GM12873 (cell line): ENCODE measurements around the gene ZNF579.

Source experiments
- TF ChIP-seq, protein P1 (sequence below): IDR thresholded peaks from 2 replicates; pipeline ENCODE4 v1.5.1; 2012; ENCODE audit warnings: low read depth, mild to moderate bottlenecking, moderate library complexity, low read length, control low read depth; ENCODE audit not compliant: insufficient read depth; ENCODE audit errors: missing control alignments

Gene ZNF579

GRCh38 chr19:55615543-55616394 lies 35.1 kb upstream of the ZNF579 start:
- TF ChIP-seq, protein P1, sequence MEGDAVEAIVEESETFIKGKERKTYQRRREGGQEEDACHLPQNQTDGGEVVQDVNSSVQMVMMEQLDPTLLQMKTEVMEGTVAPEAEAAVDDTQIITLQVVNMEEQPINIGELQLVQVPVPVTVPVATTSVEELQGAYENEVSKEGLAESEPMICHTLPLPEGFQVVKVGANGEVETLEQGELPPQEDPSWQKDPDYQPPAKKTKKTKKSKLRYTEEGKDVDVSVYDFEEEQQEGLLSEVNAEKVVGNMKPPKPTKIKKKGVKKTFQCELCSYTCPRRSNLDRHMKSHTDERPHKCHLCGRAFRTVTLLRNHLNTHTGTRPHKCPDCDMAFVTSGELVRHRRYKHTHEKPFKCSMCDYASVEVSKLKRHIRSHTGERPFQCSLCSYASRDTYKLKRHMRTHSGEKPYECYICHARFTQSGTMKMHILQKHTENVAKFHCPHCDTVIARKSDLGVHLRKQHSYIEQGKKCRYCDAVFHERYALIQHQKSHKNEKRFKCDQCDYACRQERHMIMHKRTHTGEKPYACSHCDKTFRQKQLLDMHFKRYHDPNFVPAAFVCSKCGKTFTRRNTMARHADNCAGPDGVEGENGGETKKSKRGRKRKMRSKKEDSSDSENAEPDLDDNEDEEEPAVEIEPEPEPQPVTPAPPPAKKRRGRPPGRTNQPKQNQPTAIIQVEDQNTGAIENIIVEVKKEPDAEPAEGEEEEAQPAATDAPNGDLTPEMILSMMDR, result no peak

DNA sequence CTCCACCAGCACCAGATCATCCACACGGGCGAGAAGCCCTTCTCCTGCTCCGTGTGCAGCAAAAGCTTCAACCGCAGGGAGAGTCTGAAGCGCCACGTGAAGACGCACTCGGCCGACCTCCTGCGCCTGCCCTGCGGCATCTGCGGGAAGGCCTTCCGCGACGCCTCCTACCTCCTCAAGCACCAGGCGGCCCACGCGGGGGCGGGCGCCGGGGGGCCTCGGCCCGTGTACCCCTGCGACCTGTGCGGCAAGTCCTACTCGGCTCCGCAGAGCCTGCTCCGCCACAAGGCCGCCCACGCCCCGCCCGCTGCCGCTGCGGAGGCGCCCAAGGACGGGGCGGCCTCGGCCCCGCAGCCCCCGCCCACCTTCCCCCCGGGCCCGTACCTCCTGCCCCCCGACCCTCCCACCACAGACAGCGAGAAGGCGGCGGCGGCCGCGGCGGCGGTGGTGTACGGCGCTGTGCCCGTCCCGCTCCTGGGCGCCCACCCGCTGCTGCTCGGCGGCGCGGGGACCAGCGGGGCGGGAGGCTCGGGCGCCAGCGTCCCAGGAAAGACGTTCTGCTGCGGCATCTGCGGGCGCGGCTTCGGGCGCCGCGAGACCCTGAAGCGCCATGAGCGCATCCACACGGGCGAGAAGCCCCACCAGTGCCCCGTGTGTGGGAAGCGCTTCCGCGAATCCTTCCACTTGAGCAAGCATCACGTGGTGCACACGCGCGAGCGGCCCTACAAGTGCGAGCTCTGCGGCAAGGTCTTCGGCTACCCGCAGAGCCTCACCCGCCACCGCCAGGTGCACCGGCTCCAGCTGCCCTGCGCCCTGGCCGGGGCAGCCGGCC lies 34.3 kb upstream of the ZNF579 start:
- TF ChIP-seq, protein P1, result no peak

DNA sequence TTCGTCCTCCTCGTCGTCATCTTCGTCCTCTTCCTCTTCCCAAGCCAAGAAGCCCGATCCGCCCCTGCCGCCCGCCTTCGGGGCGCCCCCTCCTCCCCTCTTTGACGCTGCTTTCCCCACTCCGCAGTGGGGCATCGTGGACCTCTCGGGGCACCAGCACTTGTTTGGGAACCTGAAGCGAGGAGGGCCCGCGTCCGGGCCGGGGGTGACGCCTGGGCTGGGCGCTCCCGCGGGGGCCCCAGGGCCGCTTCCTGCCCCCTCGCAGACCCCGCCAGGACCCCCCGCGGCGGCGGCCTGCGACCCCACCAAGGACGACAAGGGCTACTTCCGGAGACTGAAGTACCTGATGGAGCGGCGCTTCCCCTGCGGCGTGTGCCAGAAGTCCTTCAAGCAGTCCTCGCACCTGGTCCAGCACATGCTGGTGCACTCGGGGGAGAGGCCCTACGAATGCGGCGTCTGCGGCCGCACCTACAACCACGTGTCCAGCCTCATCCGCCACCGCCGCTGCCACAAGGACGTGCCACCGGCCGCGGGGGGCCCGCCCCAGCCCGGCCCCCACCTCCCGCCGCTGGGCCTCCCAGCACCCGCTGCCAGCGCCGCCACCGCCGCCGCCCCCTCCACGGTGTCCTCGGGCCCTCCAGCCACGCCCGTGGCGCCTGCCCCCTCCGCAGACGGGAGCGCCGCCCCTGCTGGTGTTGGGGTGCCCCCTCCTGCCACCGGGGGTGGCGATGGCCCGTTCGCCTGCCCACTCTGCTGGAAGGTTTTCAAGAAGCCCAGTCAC lies 33.5 kb upstream of the ZNF579 start:
- TF ChIP-seq, protein P1, result no peak

- TF ChIP-seq, protein P1, result no peak
Measured at GRCh38 chr19:55613396-55613795, 32.7 kb upstream of the ZNF579 start.

GRCh38 chr19:55611983-55612645 lies 31.5 kb upstream of the ZNF579 start:
- TF ChIP-seq, protein P1, result no peak

- TF ChIP-seq, protein P1, result no peak
Measured at GRCh38 chr19:55611300-55611982, 30.8 kb upstream of the ZNF579 start.
